Measurements from ENCODE around the gene LPP.

DNA sequence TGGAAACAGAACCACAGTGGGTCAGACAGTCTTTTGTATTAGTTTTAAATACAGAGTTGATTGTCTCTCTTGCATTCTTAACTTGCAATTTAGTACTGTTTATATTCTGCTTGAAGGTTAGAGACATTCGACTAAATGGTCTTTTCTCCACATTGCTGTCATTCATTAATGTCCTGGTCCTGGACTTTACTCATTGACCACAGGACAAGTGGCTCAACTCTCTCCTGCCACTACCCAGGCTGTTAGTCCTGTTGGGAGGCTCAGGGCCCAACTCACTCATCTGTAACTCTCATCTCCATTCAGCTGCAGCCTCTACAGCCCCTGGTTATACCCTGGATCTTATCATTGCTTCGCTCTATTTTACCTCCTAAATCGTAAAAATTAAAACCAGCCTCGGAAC lies 427.4 kb downstream of the LPP start:
- no peak for TF ChIP-seq POLR2A (IDR thresholded peaks at IDR 0.05; ENCODE audit: low read depth, low read length)
- TF ChIP-seq POLR2AphosphoS5 (IDR thresholded peaks at IDR 0.05; ENCODE audit: low read depth, low read length), result no peak
- TF ChIP-seq TAF1 (IDR thresholded peaks at IDR 0.05; ENCODE audit: borderline replicate concordance, low read depth, low read length), result no peak
